WTC11 (cell line): ENCODE data around the gene PCDHGA8. TPM values are rescaled to one million over a fixed set of nuclear protein-coding genes. Genes with fewer than 3 reads are reported as not detected.

Experiments
- ATAC-seq: fragments of 200-7000 bp; cut with Tn5 transposase; 2 replicates; pipeline ENCODE4 v1.10.0; 2021; ENCODE audit warnings: mild to moderate bottlenecking, moderate library complexity
- CTCF ChIA-PET: fragments of 300-600 bp; sonication (Branson Sonifier 250); formaldehyde crosslinking; loops from one replicate; lab custom pipeline; 2021; ENCODE audit warnings: antibody characterized with exemption; lab: Charles Lee
- POLR2A ChIA-PET: fragments of 350-600 bp; sonication (Branson Sonifier 250); formaldehyde crosslinking; loops from one replicate; lab custom pipeline; 2021; ENCODE audit warnings: antibody characterized with exemption; lab: Charles Lee
- DNase-seq: peaks from one replicate; pipeline ENCODE4 v3.0.0; 2021; ENCODE audit warnings: low spot score
- H3K27ac Mint-ChIP-seq: 2 replicates; pipeline ENCODE4 v1.8.0; 2021; ENCODE audit warnings: mixed read lengths
- H3K27me3 Mint-ChIP-seq: 2 replicates; pipeline ENCODE4 v1.8.0; 2021; ENCODE audit warnings: low read depth, mild to moderate bottlenecking, moderate library complexity, mixed read lengths
- H3K36me3 Mint-ChIP-seq: 2 replicates; pipeline ENCODE4 v1.8.0; 2021; ENCODE audit warnings: mixed read lengths
- H3K4me1 Mint-ChIP-seq: 2 replicates; pipeline ENCODE4 v1.8.0; 2022; ENCODE audit warnings: mixed read lengths
- H3K4me3 Mint-ChIP-seq: 2 replicates; pipeline ENCODE4 v1.8.0; 2021; ENCODE audit warnings: mild to moderate bottlenecking, moderate library complexity, mixed read lengths
- H3K9me3 Mint-ChIP-seq: 2 replicates; pipeline ENCODE4 v1.8.0; 2021; ENCODE audit warnings: mixed read lengths
- CDX4 ChIP-seq: fragments of 250-450 bp; sonication (Bioruptor Pico); IDR thresholded peaks from 2 replicates; pipeline ENCODE4 v1.9.0; 2021; ENCODE audit warnings: moderate library complexity, mild to moderate bottlenecking, inconsistent platforms, borderline replicate concordance
- CREB1 ChIP-seq: sonication (generic); formaldehyde crosslinking; IDR thresholded peaks from 2 replicates; pipeline ENCODE4 v1.8.0; 2023; ENCODE audit warnings: mild to moderate bottlenecking, missing genetic modification reagents
- EMX1 ChIP-seq: fragments of 250-450 bp; sonication (Bioruptor Pico); IDR thresholded peaks from 2 replicates; pipeline ENCODE4 v1.8.0; 2021; ENCODE audit warnings: mild to moderate bottlenecking
- FOXK1 ChIP-seq: sonication (generic); formaldehyde crosslinking; IDR thresholded peaks from 2 replicates; pipeline ENCODE4 v1.8.0; 2022; ENCODE audit warnings: mild to moderate bottlenecking, moderate library complexity, missing genetic modification reagents
- FOXP1 ChIP-seq: sonication (generic); formaldehyde crosslinking; IDR thresholded peaks from 2 replicates; pipeline ENCODE4 v1.8.0; 2022; ENCODE audit warnings: missing genetic modification reagents, mild to moderate bottlenecking, moderate library complexity, borderline replicate concordance
- FOXP4 ChIP-seq: sonication (generic); formaldehyde crosslinking; IDR thresholded peaks from 2 replicates; pipeline ENCODE4 v1.8.0; 2022; ENCODE audit warnings: mild to moderate bottlenecking, missing genetic modification reagents
- JAZF1 ChIP-seq: fragments of 250-450 bp; sonication (Bioruptor Pico); IDR thresholded peaks from 2 replicates; pipeline ENCODE4 v1.9.0; 2021; ENCODE audit warnings: moderate library complexity, mild to moderate bottlenecking, inconsistent platforms
- MAX ChIP-seq: sonication (generic); formaldehyde crosslinking; IDR thresholded peaks from 2 replicates; pipeline ENCODE4 v1.8.0; 2022; ENCODE audit warnings: mild to moderate bottlenecking, missing genetic modification reagents
- NR2C2 ChIP-seq: sonication (generic); formaldehyde crosslinking; IDR thresholded peaks from 2 replicates; pipeline ENCODE4 v1.8.0; 2022; ENCODE audit warnings: mild to moderate bottlenecking, missing genetic modification reagents
- PRDM15 ChIP-seq: sonication (generic); formaldehyde crosslinking; IDR thresholded peaks from 2 replicates; pipeline ENCODE4 v1.8.0; 2022; ENCODE audit warnings: missing genetic modification reagents
- SMAD3 ChIP-seq: sonication (generic); formaldehyde crosslinking; IDR thresholded peaks from 2 replicates; pipeline ENCODE4 v1.8.0; 2022; ENCODE audit warnings: missing genetic modification reagents, mild to moderate bottlenecking, borderline replicate concordance
- USF1 ChIP-seq: sonication (generic); formaldehyde crosslinking; IDR thresholded peaks from 2 replicates; pipeline ENCODE4 v1.8.0; 2022; ENCODE audit warnings: mild to moderate bottlenecking, missing genetic modification reagents
- USF2 ChIP-seq: sonication (generic); formaldehyde crosslinking; IDR thresholded peaks from 2 replicates; pipeline ENCODE4 v1.8.1; 2023; ENCODE audit warnings: mild to moderate bottlenecking, missing genetic modification reagents, moderate library complexity
- ZBTB43 ChIP-seq: sonication (generic); formaldehyde crosslinking; IDR thresholded peaks from 2 replicates; pipeline ENCODE4 v1.8.1; 2023; ENCODE audit warnings: mild to moderate bottlenecking, missing genetic modification reagents
- ZMAT4 ChIP-seq: fragments of 250-450 bp; sonication (Bioruptor Pico); IDR thresholded peaks from 2 replicates; pipeline ENCODE4 v1.9.0; 2021; ENCODE audit warnings: mild to moderate bottlenecking
- ZNF138 ChIP-seq: sonication (generic); formaldehyde crosslinking; conservative IDR thresholded peaks from 2 replicates; pipeline ENCODE4 v1.8.1; 2022; ENCODE audit warnings: mild to moderate bottlenecking, moderate library complexity, missing genetic modification reagents
- ZNF396 ChIP-seq: fragments of 250-450 bp; sonication (Bioruptor Pico); IDR thresholded peaks from 2 replicates; pipeline ENCODE4 v1.8.0; 2021; ENCODE audit warnings: mild to moderate bottlenecking, moderate library complexity, borderline replicate concordance
- ZSCAN18 ChIP-seq: fragments of 250-450 bp; sonication (Bioruptor Pico); IDR thresholded peaks from 2 replicates; pipeline ENCODE4 v2.1.2; 2022; ENCODE audit warnings: mild to moderate bottlenecking, moderate library complexity
- total RNA-seq: library from RNA; stranded (reverse); gene quantifications from 3 replicates; pipeline ENCODE4 v1.2.3, GENCODE V29; 2021

Gene PCDHGA8
- total RNA-seq, 1 experiment from 2014 or later = 2.1 TPM

- no peak for TF ChIP-seq ZBTB43 (CRISPR knock-in tag)
- TF ChIP-seq, all 79 proteins: peak for 0
These were observed 20.6 kb upstream of the PCDHGA8 start (continued) for GRCh38 chr5:141371572-141372475.

- ATAC-seq = no peak
- H3K9me3 Mint-ChIP-seq = peaks cover 59% of the 10 kb centered on the region
- no peak within 1 kb of the TSS for H3K27ac Mint-ChIP-seq
- DNase-seq = no peak
- H3K4me3 Mint-ChIP-seq = peak within 1 kb of the TSS; percentile 31
- H3K36me3 Mint-ChIP-seq = peaks cover 60% of the 10 kb centered on the region
- peaks cover 5% of the 10 kb centered on the region for H3K4me1 Mint-ChIP-seq
- no peak for TF ChIP-seq EMX1 (CRISPR knock-in tag)
- no peak for TF ChIP-seq ZNF138 (CRISPR knock-in tag)
- no peak for TF ChIP-seq NR2C2 (CRISPR knock-in tag)
- no peak for TF ChIP-seq FOXP1 (CRISPR knock-in tag)
- CTCF ChIA-PET = interaction anchor here (0.6 to 2.6 kb wide), 19 partner anchors 10 to 194 kb away, joined by 3 to 19 read pairs (median 4); partner anchors contain the start of genes PCDHB14, PCDHB15, PCDHGA10 and PCDHGA2
- POLR2A ChIA-PET = no interaction called here
- H3K27me3 Mint-ChIP-seq = peaks cover 9% of the 10 kb centered on the region
These were observed 18.6 kb upstream of the PCDHGA8 start, which contains the start of gene PCDHGA6 for GRCh38 chr5:141373673-141374317. Gene PCDHGA6, plus strand, starts transcription at chr5:141373891. Its CDS starts 193 bp downstream, at chr5:141374084.

GRCh38 chr5:141374627-141375026 lies 17.8 kb upstream of the PCDHGA8 start:
- peaks cover 5% of the 10 kb centered on the region for H3K4me1 Mint-ChIP-seq
- H3K9me3 Mint-ChIP-seq = peaks cover 59% of the 10 kb centered on the region
- POLR2A ChIA-PET = no interaction called here
- TF ChIP-seq ZSCAN18 (no peak), PRDM15 (CRISPR knock-in tag) (no peak), FOXP4 (CRISPR knock-in tag) (no peak), USF2 (no peak), CREB1 (CRISPR knock-in tag) (no peak), JAZF1 (CRISPR knock-in tag) (no peak), ZMAT4 (CRISPR knock-in tag) (no peak), CDX4 (CRISPR knock-in tag) (no peak), SMAD3 (no peak), MAX (CRISPR knock-in tag) (no peak), FOXK1 (no peak), ZNF396 (CRISPR knock-in tag) (no peak), USF1 (CRISPR knock-in tag) (no peak)
- TF ChIP-seq, all 79 proteins: peak for 0
- DNase-seq = no peak
- no peak overlapping the region for H3K4me3 Mint-ChIP-seq
- no peak for ATAC-seq
- H3K27me3 Mint-ChIP-seq = peaks cover 9% of the 10 kb centered on the region
- peaks cover 60% of the 10 kb centered on the region for H3K36me3 Mint-ChIP-seq
- no peak overlapping the region for H3K27ac Mint-ChIP-seq
- CTCF ChIA-PET = interaction anchor here (0.8 to 2.6 kb wide), 15 partner anchors 10 to 193 kb away, joined by 3 to 19 read pairs (median 5); partner anchors contain the start of genes PCDHB14, PCDHGA10, PCDHGA2 and PCDHGA3
